ENCODE results near the gene CCL5.

GRCh38 chr17:35903451-35903850, 23.3 kb upstream of the CCL5 start:
- TF ChIP-seq EP300 (IDR thresholded peaks at IDR 0.05) (no peak), CTCF (IDR thresholded peaks at IDR 0.05) (no peak)
